ENCODE data around the gene MAMDC4. TPM values are rescaled to one million over a fixed set of nuclear protein-coding genes. Genes with fewer than 3 reads are reported as not detected.

The MAMDC4 gene
- total and polyA plus RNA-seq, 2 experiments from 2014 or later = 1.7 to 6.8 TPM

GRCh38 chr9:136845465-136846260 is 6.5 kb upstream of the MAMDC4 start (continued):
- no peak for TF ChIP-seq ZNF462 (CRISPR knock-in tag; IDR thresholded peaks at IDR 0.05)
- TF ChIP-seq JUNB (IDR thresholded peaks at IDR 0.05; ENCODE audit: unreplicated experiment) = no peak
- TF ChIP-seq STAT1 (IDR thresholded peaks at IDR 0.05; ENCODE audit: unreplicated experiment) = no peak
- no peak for TF ChIP-seq CREB1 (CRISPR knock-in tag; IDR thresholded peaks at IDR 0.05; ENCODE audit: low read depth)
- no peak for TF ChIP-seq ZNF114 (CRISPR knock-in tag; IDR thresholded peaks at IDR 0.05)
- TF ChIP-seq ETS1 (IDR thresholded peaks at IDR 0.05) = no peak

All from GM23338 (cell line).